NCI-H2227 (cell line): ENCODE results near the gene GLI2.

Source experiments
- DNase-seq: peaks from one replicate; lab custom pipeline; 2025; ENCODE audit not compliant: unreplicated experiment; lab: John Stamatoyannopoulos, UW

Gene GLI2

GRCh38 chr2:120712180-120712681 lies 23.4 kb upstream of the GLI2 start:
- peak; percentile 29 for DNase-seq

- no peak for DNase-seq
Measured at GRCh38 chr2:120715353-120715752, 20.3 kb upstream of the GLI2 start.

DNA sequence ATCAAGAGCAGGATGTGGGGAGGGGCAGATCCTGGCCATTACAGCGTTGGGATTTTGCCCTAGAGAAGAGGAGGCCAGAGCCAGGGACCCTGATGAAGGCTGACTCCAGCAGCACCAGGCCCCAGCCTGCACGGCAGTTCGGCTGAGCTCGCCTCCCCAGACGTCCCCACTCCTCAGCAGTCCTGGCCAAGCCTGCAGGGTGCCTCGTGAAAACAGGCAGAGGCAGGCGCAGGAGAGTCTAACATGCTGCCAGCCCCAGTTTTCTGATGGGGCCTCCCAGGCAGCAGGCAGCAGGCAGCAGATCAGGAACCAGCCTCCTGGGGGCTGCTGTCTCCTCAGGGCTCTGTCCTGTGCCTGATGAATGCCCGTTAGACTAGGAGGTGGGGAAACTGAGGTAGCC lies 19.7 kb upstream of the GLI2 start:
- DNase-seq: no peak

GRCh38 chr2:120716641-120717585 lies 18.8 kb upstream of the GLI2 start:
- DNase-seq: no peak

DNA sequence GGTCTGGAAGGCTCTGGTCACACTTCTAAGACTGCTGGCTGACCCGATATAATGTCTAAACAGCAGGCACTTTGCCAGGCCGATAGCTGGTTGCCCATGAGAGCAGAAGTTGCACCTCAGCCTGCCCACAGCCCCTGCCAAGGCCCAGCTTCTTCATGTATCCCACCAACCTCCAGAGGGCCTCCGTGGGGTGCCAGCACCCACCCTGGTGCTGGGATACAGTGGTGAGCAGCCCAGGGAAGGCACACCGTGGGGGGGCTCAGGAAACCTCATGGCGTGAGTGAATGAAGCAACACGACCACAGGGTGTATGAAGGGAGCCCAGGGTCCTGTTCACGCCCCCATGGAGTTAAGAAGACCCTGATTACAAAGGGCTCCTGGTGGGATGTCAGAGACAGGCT lies 16.2 kb upstream of the GLI2 start:
- no peak for DNase-seq

GRCh38 chr2:120720231-120720630 lies 15.4 kb upstream of the GLI2 start:
- DNase-seq: no peak

DNA sequence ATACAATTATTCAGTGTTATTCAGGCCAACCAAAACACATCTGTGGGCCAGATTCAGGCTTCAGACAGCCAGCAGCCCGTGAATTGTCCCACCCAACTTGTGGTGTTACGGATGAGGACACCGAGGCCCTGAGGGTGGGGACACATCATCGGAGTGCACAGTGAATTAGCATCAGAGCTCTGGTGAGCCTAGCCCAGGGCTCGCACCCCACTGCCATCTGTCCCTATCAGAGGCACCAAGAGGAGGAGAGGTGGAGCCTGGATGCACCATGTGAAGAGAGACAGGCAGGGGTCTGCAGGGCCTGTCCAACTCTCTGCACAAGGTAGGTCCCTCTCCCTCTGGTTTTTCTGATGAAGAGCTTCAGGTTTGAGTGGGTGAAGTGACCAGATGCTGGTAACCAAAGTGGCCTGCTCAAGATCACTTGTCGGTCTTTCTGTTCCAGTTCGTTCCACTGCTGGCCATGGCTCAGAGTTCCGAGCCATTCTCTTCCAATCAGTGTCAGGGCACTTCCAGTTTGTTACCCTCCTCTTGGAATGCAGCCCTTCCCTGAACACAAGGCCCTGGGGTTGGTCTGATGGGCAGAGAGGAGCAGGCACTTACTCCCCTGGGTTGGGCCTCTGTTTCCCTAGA lies 14.8 kb upstream of the GLI2 start:
- DNase-seq: no peak

DNA sequence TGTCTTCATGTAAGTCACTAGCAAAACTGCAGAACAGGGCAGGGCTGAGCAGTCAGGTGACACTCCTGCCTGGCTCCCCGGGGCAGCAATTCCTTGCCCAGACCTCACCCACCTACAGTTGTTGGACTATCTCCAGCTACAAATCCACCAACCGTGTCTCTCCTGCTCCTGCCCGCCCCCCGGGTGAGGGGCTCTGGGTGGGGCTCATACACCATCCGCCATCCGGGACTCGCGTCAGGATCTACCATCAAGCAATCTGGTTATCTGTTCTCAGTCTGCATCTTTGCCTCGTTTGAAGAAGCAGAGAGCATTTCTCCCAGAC lies 13.5 kb upstream of the GLI2 start:
- no peak for DNase-seq

DNA sequence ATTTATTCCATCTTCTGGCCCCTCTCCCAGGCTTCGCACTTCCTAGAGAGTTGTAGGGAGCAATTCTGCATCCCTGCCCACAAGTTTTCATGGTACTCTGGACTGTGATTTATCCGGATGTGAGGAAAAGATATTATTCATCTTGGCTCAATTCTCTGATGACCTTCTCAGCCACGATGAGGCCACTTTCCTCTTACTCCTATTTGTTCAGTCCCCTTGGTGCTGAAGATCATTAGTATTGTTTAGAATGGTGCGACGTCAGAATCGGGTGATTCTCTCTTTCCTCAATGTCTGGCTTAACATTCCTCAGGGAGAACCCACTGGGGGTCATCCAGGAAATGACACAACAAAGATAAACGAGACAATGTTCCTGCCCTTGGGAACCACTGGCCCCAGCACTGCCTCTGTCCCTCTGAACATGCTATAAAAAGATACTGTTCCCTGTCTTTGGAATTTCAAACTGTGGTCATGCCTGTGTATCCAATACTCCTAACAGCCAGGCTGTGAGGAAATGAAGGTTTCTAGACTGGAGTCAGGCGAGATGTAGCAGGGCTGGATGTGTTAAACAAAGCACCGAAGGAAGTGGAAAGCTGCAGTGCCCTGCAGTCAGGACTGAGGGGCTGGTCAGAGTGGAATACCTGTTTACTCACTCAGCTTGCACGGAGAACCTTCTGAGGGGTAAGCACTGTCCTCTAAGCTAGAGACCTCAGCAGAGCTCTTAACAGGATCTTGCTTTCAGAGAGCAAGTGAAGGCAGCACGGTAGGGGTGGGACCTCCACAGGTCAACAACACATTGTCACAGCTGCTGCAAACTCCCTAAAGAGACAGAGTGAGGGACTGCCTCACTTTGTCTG lies 12.9 kb upstream of the GLI2 start:
- no peak for DNase-seq

GRCh38 chr2:120726245-120726644 lies 9.4 kb upstream of the GLI2 start:
- no peak for DNase-seq

- no peak for DNase-seq
Measured at GRCh38 chr2:120729406-120730399, 6.0 kb upstream of the GLI2 start.

DNA sequence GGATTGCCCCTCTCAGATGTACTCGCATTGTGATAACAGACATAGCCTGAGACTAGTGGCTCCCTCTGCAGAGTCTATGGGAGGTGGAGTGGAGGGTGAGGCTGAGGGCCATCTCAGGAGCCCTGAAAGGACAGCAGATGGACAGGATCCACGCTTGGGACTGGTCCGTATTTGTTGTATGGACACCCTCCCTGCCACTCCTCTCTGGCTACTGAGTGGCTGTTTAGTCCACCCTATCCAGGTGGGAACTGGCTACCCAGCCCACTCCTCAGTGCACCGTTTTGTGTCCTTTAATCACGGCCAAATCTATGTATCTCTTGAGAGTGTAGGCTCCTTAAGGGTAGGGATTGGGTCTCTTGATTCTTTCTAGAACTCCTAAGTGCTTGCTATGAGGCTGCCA lies 4.5 kb upstream of the GLI2 start:
- DNase-seq: no peak

DNA sequence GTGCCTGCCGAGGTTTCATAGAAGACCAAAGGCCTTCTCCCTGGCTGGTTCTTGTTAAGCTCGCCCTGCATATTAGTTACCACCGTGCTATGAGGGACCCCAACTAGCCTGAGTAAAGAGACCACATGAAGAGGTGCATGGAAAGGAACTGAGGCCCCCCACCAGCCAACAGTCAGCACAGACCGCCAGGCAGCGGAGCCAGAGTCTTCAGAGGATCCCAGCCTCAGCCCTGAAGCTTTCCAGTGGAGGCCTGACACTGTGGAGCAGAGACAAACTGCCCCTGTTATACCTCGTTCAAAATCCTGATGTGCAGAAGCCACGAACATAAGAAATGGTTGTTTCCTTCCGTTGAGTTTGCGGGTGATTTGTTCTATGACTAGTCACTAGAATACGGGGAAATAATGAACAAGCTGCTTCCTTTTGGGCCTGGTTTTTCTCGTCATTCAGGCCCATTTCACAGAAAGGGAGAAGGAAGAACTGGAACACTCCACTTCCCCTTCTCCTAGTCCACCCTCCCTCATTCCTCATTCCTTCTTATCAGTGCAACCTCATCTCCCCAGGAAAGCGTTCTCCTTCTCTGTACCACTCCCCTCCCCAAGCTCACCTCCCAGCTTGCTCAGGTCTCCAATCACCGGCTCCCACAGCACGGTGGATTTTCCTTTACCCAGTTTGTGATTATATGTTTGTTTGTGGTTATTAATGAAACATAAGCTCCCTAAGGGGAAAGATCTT lies 3.0 kb upstream of the GLI2 start:
- no peak for DNase-seq

DNA sequence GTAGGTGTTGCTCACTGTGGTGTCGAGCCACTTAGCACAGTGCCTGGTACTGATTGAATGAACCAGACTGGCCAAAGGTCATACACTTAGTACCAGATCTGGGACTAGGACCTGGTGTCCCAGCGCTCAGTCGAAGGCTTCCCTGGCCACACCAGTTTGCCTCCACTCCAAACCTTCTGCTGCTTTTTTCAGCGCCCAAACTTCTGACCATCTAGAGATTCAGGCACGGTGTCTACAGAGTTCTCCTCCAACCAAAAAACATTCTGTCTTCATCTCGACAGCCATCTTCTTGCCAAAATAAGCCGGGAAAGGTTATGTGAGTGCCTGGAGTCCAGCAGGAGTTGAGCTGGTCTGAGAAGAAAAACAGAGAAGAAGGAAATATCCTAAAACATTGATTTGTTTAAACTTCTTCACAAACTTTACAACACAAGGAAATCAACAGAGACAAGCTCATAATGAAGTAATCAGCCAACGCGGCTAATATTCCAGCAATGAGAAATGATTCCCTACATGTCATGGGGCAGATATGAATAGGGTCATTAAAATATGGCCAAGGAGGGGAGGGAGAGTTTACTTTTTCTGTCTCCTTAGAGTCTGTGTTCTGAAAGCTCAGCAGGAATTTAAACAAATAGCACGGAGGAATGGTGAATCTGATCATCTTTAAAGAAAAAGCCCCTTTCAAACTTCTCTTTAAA lies 2.3 kb upstream of the GLI2 start:
- no peak for DNase-seq

DNA sequence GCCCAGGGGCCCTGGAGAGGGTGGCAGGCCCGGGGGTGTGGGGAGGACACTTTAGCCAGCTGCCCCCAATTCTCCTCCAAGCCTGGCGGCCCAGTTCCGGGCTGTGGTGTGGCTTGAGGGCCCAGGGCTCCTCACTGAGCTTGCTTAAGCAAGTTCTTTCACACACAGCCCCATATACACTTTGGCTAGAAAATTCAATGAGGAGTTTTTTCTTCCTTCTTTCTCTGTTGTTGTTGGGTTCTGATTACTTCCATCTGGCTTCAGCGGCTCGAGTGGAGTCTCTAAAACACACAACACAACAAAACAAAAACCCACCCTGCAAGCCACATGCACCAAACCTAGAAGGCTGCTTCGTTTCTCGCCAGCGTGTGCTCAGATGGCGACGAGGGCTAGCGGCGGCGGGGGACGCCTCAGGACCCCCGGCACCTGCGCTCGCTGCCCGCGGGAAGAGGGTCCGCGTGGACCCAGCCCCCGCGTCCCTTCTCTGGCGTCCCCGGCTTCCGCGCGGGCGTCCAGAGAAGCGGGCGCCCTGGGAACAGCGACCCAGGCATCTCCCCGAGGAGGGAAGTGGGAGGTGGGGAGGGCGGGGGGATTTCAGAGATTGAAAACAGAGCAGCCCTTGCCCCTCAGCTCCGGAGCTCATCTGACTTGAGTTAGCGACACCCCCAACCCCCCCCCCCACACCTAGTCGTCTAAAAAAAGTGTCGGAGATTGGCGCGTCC lies 577 bp upstream of the GLI2 start:
- DNase-seq: no peak

- no peak for DNase-seq
Measured at GRCh38 chr2:120736202-120736623, 545 bp downstream of the GLI2 start.

GRCh38 chr2:120736624-120737339 lies 1.1 kb downstream of the GLI2 start:
- peak; percentile 37 for DNase-seq
